ENCODE results near the gene IGFBP5. TPM values are rescaled to one million over a fixed set of nuclear protein-coding genes. Genes with fewer than 3 reads are reported as not detected.

IGFBP5 gene
- total RNA-seq, 1 donor from 2014 or later = 138 TPM

DNA sequence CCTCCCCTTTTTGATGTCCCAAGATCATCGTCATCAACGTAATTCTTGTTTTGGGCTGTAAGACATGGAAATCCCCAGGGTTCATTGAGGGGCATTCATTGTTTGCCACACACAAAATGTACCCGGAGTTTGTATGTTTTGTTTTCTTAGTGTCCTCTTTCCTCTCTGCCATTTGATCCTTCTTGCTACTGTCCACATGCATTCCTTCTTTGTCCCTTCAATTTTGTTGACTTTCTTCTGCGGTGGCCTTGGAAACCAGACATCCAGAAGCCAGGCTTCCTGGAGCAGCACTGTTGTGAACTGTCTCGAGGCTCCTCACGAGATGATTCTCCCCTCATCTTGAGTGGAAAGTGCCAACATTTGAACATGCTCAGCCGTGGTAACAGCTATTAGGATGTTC, 37.4 kb downstream of the IGFBP5 start:
- DNase-seq = no peak
- H3K4me1 ChIP-seq = peaks cover 11% of the 10 kb centered on the region
- no peaks in the 10 kb centered on the region for H3K9me3 ChIP-seq (replicated peaks)
- H3K27ac ChIP-seq (replicated peaks) = no peak overlapping the region
- intact Hi-C loops (cut with micrococcal nuclease) = no loop called here
- peaks cover 5% of the 10 kb centered on the region for H3K36me3 ChIP-seq
- H3K4me3 ChIP-seq = no peak overlapping the region
- H3K27me3 ChIP-seq (ENCODE audit: low read depth) = no peaks in the 10 kb centered on the region
- TF ChIP-seq, protein P1, sequence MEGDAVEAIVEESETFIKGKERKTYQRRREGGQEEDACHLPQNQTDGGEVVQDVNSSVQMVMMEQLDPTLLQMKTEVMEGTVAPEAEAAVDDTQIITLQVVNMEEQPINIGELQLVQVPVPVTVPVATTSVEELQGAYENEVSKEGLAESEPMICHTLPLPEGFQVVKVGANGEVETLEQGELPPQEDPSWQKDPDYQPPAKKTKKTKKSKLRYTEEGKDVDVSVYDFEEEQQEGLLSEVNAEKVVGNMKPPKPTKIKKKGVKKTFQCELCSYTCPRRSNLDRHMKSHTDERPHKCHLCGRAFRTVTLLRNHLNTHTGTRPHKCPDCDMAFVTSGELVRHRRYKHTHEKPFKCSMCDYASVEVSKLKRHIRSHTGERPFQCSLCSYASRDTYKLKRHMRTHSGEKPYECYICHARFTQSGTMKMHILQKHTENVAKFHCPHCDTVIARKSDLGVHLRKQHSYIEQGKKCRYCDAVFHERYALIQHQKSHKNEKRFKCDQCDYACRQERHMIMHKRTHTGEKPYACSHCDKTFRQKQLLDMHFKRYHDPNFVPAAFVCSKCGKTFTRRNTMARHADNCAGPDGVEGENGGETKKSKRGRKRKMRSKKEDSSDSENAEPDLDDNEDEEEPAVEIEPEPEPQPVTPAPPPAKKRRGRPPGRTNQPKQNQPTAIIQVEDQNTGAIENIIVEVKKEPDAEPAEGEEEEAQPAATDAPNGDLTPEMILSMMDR (IDR thresholded peaks at IDR 0.05; ENCODE audit: borderline replicate concordance) = no peak

DNA sequence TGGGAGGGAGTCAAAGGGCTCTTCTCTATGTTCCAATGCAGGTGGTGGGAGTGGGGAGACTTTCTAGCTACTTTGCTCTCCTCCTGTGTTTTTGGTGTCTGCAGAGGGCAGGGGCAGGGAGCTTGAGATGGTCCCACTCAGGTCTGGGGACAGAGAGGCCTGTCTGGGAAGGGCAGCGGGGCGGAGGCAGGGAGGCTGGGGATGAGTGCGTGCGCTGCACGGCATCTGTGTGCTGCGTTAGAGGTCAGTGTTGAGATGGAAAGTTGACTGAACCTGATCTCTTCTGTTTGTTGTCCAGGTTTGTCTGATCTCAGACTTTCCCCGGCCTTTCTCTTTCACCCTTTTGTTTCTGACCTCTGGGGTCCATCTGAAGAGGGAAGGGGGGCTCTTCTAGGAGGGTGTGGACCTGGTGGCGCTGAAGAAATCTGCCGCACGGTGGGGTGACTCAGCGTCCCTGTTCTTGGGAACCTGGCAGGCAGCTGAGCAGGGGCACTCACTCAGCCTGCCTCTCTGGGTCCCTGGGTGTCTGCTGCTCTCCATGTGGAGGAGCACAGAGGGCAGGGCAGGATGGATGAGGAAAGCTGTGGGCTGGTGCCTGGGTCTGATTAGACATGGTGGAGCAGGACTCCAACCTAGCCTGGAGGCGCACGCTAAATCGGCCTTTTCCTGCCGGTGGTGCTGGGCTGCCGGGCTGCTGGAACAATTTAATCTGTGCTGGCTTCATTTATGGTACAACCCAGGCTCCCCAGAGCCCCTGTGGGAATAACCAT, 38.1 kb downstream of the IGFBP5 start:
- TF ChIP-seq, protein P1 (IDR thresholded peaks at IDR 0.05; ENCODE audit: borderline replicate concordance) = no peak
- no peak for DNase-seq
- Histone ChIP-seq H3K4me1 (peaks cover 11% of the 10 kb centered on the region), H3K27ac (replicated peaks) (no peak overlapping the region), H3K4me3 (no peak overlapping the region), H3K9me3 (replicated peaks) (no peaks in the 10 kb centered on the region), H3K27me3 (ENCODE audit: low read depth) (no peaks in the 10 kb centered on the region), H3K36me3 (peaks cover 5% of the 10 kb centered on the region)
- intact Hi-C loops (cut with micrococcal nuclease) = no loop called here

DNA sequence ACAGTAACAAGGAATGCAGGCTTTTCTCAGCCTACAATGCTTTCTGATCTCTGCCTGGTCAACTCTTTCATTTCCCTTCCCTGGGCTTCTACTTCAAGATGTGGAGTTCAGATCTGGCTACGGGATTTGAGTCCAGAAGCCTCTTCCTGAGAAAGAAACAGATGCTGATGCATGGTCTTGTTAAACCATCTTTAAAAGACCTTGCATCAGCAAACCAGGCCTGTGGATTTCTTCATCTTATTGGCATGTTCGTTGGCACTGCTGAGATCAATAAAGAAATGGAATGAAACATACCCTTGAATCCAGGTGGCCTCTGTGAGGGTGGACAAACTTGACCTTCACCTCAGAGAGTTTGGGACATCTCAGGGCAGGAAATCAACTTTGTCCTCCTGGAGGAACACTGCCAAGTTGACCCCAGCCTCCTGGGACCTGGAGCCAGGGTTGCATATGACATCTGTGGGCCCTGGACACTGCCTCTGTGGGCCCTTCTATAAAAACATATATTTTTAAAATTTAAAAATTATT, 40.8 kb downstream of the IGFBP5 start:
- intact Hi-C loops (cut with micrococcal nuclease) = no loop called here
- H3K4me3 ChIP-seq = no peak overlapping the region
- peaks cover 11% of the 10 kb centered on the region for H3K4me1 ChIP-seq
- TF ChIP-seq, protein P1 (IDR thresholded peaks at IDR 0.05; ENCODE audit: borderline replicate concordance) = no peak
- no peak for DNase-seq
- H3K27ac ChIP-seq (replicated peaks) = no peak overlapping the region
- H3K27me3 ChIP-seq (ENCODE audit: low read depth) = no peaks in the 10 kb centered on the region
- H3K36me3 ChIP-seq = no peaks in the 10 kb centered on the region
- H3K9me3 ChIP-seq (replicated peaks) = no peaks in the 10 kb centered on the region

DNA sequence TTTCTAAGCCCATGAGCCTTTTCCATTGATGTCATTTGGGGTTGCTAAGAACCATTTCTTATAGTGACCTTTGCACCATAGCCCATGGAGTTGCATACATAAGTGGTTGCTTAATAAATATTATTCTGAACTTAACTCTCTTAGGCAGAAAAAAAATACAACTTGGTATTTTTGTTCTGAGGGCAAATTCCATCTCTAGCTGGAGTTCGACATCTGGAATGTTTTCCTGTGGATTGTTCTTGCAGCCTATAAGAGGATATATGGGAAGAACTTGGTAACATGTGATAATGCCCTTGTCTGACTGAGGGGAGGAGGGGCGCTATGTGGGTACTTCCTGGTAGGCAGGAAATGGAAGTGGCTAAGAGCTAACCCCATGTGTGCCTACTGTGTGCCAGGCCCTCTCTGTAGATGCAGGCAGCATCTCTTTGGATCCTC, 41.4 kb downstream of the IGFBP5 start:
- intact Hi-C loops (cut with micrococcal nuclease) = no loop called here
- Histone ChIP-seq H3K36me3 (no peaks in the 10 kb centered on the region), H3K27me3 (ENCODE audit: low read depth) (no peaks in the 10 kb centered on the region), H3K4me3 (no peak overlapping the region), H3K9me3 (replicated peaks) (no peaks in the 10 kb centered on the region), H3K27ac (replicated peaks) (no peak overlapping the region), H3K4me1 (peaks cover 11% of the 10 kb centered on the region)
- no peak for DNase-seq
- TF ChIP-seq, protein P1 (IDR thresholded peaks at IDR 0.05; ENCODE audit: borderline replicate concordance) = no peak

DNA sequence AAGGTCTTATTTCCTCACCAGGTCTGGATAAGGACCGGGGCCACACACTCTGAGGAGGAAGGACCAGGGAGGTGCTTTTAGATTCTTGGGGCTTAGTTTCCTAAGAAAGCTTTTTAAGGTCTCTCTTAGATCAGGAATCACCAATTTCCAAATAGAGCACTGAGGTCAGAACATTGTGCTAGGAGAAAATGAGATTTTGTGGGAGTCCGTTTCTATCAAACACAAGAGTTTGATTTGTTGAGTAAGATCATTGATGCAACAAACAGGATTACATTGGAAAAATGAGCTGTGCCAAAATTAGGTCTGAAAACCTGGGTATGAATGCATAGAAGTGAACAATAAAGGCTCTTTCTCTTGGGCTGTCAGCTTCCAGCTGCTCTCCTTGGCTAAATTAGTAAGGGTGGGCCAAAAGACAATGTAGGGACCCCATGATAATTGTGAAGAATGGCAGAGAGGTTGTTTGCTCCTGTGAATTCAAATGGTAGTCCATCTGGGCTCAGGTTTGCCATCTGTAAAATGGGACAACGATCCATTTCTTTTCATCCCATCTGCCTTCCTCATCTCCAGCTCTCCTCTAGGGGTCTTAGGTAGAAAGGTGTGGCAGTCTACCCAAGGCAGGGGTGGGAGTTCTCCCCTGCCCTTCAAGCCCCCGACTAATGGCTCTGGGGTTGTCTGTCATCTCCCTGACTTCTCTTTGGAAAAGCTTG, 42.1 kb downstream of the IGFBP5 start:
- TF ChIP-seq, protein P1 (IDR thresholded peaks at IDR 0.05; ENCODE audit: borderline replicate concordance) = no peak
- intact Hi-C loops (cut with micrococcal nuclease) = no loop called here
- DNase-seq = no peak
- H3K27me3 ChIP-seq (ENCODE audit: low read depth) = no peaks in the 10 kb centered on the region
- H3K4me1 ChIP-seq = peaks cover 11% of the 10 kb centered on the region
- H3K4me3 ChIP-seq = no peak overlapping the region
- no peaks in the 10 kb centered on the region for H3K9me3 ChIP-seq (replicated peaks)
- no peaks in the 10 kb centered on the region for H3K36me3 ChIP-seq
- no peak overlapping the region for H3K27ac ChIP-seq (replicated peaks)
